Uterus (tissue), 4 donors: ENCODE results near the gene EIF1AX. TPM values are rescaled to one million over a fixed set of nuclear protein-coding genes. Genes with fewer than 3 reads are reported as not detected.
"Not testable (repeated sequence)": the region's sequence is repeated elsewhere in the genome, so short reads cannot be mapped to it uniquely, and the experiment has no call there.

Experiments
- DNase-seq, 2 donors: peaks; one replicate each; pipeline ENCODE4 v3.0.0-alpha.2; 2019 to 2020
- H3K27ac ChIP-seq, 2 donors: fragments of 200-600 bp; sonication (generic); 1 replicate in 1 of 2; 2 replicates in 1 of 2; pipeline ENCODE4 v1.5.1; 2016 to 2018
- H3K27me3 ChIP-seq, 2 donors: fragments of 200-600 bp; sonication (generic); one replicate each; pipeline ENCODE4 v1.5.1; 2018 to 2019; ENCODE audit warnings: control low read depth in 1 of 2
- H3K36me3 ChIP-seq, 2 donors: fragments of 200-600 bp; sonication (generic); one replicate each; pipeline ENCODE4 v1.5.1; 2019; ENCODE audit warnings: control low read depth in 1 of 2
- H3K4me1 ChIP-seq, 2 donors: fragments of 200-600 bp; sonication (generic); one replicate each; pipeline ENCODE4 v1.5.1; 2018 to 2019; ENCODE audit warnings: control low read depth in 1 of 2
- H3K4me3 ChIP-seq, 2 donors: fragments of 200-600 bp; sonication (generic); 1 replicate in 1 of 2; 2 replicates in 1 of 2; pipeline ENCODE4 v1.5.1; 2018 to 2019; ENCODE audit warnings: mild to moderate bottlenecking in 1 of 2
- H3K9me3 ChIP-seq, 2 donors: fragments of 200-600 bp; sonication (generic); one replicate each; pipeline ENCODE4 v1.5.1; 2019; ENCODE audit warnings: control low read depth in 1 of 2
- POLR2A ChIP-seq, 2 donors: fragments of 450-650 bp; IDR thresholded peaks; one replicate each; pipeline ENCODE4 v1.6.1; 2016; ENCODE audit warnings: antibody characterized with exemption in 2 of 2, mild to moderate bottlenecking in 1 of 2, moderate library complexity in 1 of 2
- intact Hi-C: fragments of 100-400 bp; cut with DNase I; formaldehyde crosslinking; loops from one replicate; pipeline ENCODE4 v1.15.1; 2023; ENCODE audit warnings: low total_unique reads
- total RNA-seq, 4 donors: library from RNA; depleted of rRNA in 3 of 4; stranded (reverse); fragments of >200 nt in 3 of 4; gene quantifications; one replicate each; pipeline versions ENCODE4 v1.1.0 to v1.2.4, GENCODE V29; 2014 to 2023
- TF ChIP-seq, protein P1 (sequence below), 4 experiments: fragments of 200-600 bp in 2 of 4; fragments of 450-650 bp in 2 of 4; sonication (generic) in 2 of 4; IDR thresholded peaks; one replicate each; pipeline ENCODE4 v1.5.1; 2016 to 2019; ENCODE audit warnings: antibody characterized with exemption in 4 of 4, mild to moderate bottlenecking in 2 of 4, moderate library complexity in 1 of 4
- donor health status: DM: yes; HTN: yes; CAD: no.

EIF1AX gene
- total RNA-seq, 4 donors from 2014 or later: 34.1 to 91.7 (median 80.2) TPM

DNA sequence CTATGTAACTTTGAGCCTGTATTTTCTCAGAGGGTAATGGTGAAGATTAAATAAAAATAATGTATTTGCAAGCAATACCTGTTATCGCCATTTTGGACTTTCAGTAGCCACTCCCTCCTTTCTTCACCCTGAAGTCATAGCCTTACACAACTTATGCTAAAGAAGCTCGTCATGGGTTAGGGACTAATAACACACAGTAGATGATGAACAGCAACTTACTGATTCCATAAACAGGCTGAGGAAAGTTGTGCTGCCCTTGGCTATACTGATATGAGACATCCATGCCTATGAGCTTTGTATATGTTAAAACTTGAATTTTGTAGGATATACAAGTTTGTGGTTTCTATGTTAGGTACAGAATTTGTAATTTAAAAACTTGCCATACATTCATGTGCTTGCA lies 31.7 kb upstream of the EIF1AX start:
- no peak overlapping the region for H3K27ac ChIP-seq
- no peaks in the 10 kb centered on the region for H3K4me1 ChIP-seq
- no peaks in the 10 kb centered on the region for H3K9me3 ChIP-seq
- no peaks in the 10 kb centered on the region for H3K36me3 ChIP-seq
- no peak overlapping the region for H3K4me3 ChIP-seq
- no peak for TF ChIP-seq POLR2A (IDR thresholded peaks at IDR 0.05)
- H3K27me3 ChIP-seq: no peaks in the 10 kb centered on the region
- no peak for DNase-seq
- intact Hi-C loops: no loop called here

DNA sequence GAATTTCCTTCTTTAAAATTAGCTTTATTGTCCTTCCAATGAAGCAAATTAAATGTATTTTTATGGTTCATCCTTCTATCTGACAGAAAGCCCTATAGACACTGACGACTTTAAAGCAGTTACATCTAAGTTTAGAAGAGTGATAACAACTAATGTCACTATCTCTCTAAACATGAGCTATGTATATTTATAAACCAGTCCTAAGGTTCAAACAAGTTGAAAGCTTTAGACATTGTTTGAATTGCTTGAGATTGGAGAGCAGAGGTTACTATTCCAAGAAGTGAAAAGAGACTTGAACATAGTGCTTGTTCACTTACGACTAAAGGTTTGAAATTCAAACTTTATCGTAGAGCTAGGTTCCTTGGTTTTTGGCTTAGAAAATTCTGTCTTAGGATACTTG lies 30.2 kb upstream of the EIF1AX start:
- no peak for DNase-seq
- no peaks in the 10 kb centered on the region for H3K4me1 ChIP-seq
- no peak overlapping the region for H3K4me3 ChIP-seq
- TF ChIP-seq POLR2A (IDR thresholded peaks at IDR 0.05): no peak
- TF ChIP-seq, protein P1, sequence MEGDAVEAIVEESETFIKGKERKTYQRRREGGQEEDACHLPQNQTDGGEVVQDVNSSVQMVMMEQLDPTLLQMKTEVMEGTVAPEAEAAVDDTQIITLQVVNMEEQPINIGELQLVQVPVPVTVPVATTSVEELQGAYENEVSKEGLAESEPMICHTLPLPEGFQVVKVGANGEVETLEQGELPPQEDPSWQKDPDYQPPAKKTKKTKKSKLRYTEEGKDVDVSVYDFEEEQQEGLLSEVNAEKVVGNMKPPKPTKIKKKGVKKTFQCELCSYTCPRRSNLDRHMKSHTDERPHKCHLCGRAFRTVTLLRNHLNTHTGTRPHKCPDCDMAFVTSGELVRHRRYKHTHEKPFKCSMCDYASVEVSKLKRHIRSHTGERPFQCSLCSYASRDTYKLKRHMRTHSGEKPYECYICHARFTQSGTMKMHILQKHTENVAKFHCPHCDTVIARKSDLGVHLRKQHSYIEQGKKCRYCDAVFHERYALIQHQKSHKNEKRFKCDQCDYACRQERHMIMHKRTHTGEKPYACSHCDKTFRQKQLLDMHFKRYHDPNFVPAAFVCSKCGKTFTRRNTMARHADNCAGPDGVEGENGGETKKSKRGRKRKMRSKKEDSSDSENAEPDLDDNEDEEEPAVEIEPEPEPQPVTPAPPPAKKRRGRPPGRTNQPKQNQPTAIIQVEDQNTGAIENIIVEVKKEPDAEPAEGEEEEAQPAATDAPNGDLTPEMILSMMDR (IDR thresholded peaks at IDR 0.05): no peak
- H3K9me3 ChIP-seq: no peaks in the 10 kb centered on the region
- H3K36me3 ChIP-seq: no peaks in the 10 kb centered on the region
- no peaks in the 10 kb centered on the region for H3K27me3 ChIP-seq
- intact Hi-C loops: no loop called here
- no peak overlapping the region for H3K27ac ChIP-seq

DNA sequence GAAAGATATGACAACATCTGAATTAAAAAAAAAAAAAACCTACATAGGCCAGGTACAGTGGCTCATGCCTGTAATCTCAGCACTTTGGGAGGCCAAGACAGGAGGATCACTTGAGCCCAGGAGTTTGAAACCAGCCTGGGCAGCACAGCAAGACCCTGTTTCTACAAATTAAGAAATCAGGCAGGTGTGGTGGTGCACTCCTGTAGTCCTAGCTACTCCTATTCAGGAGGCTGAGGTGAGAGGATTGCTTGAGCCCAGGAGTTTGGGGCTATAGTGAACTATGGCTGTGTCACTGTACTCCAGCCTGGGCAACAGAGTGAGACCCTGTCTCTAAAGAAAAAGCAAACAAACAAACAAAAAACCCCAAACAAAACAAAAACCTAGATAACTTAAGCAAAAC lies 20.9 kb upstream of the EIF1AX start:
- H3K4me3 ChIP-seq, H3K36me3 ChIP-seq, DNase-seq, H3K4me1 ChIP-seq, H3K27ac ChIP-seq, H3K9me3 ChIP-seq, H3K27me3 ChIP-seq, intact Hi-C loops: not testable (repeated sequence)

DNA sequence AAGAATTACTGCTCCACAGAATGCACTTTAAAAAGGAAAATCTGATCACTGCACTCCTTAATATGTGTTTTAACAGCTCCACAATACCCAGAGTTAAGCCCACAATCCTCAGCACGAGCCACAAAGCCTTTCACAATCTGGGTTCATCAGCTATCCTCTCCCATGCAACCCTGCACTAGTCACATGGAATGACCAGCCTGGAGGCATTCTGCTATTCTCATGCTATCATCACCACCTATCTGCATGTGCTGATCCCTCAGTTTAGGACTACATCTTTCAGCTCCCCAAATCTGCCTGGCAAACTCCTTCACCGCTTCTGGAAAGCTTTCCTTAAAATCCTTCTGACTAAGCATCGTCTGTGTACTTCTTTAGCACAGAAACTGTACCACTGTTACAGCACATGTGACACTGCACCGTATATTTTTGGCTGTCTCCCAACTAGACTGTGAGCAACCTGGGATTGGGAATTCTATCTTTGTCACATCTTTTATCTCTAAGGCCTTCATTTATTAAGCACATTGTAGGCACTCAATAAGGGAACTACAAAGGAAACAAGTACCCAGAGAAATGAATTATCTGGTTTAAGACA lies 18.3 kb upstream of the EIF1AX start:
- Histone ChIP-seq H3K27ac (no peak overlapping the region), H3K36me3 (no peaks in the 10 kb centered on the region), H3K4me1 (no peaks in the 10 kb centered on the region), H3K4me3 (no peak overlapping the region), H3K9me3 (no peaks in the 10 kb centered on the region), H3K27me3 (peaks cover 0 to 2% of the 10 kb centered on the region in 2 donors)
- DNase-seq: no peak
- intact Hi-C loops: no loop called here
- TF ChIP-seq POLR2A (IDR thresholded peaks at IDR 0.05): no peak
- TF ChIP-seq, protein P1 (IDR thresholded peaks at IDR 0.05): no peak

DNA sequence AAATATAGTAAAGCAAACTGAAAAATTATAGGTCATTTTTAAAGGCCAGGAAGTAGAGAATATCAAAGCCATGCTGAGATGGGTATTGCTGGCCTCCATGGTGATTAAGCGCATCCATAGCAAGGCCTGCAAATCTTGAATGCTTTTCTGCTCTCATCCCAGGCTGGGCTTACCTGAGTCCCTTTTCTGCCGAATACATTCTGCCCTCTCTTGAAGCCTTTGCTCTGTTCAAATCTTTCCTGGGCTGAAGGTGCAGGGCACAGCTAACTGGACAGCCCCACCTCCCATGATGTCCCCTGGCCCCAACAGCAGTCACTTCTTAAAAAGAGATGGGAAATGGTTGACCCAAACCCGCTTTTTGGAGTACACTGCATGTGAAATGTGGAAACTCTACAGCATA lies 10.1 kb upstream of the EIF1AX start:
- Histone ChIP-seq H3K36me3 (no peaks in the 10 kb centered on the region), H3K9me3 (no peaks in the 10 kb centered on the region), H3K4me3 (no peak overlapping the region), H3K4me1 (no peaks in the 10 kb centered on the region), H3K27ac (no peak overlapping the region), H3K27me3 (peaks cover 0 to 7% of the 10 kb centered on the region in 2 donors)
- no peak for DNase-seq
- TF ChIP-seq POLR2A (IDR thresholded peaks at IDR 0.05): no peak
- TF ChIP-seq, protein P1 (IDR thresholded peaks at IDR 0.05): no peak
- intact Hi-C loops: no loop called here

DNA sequence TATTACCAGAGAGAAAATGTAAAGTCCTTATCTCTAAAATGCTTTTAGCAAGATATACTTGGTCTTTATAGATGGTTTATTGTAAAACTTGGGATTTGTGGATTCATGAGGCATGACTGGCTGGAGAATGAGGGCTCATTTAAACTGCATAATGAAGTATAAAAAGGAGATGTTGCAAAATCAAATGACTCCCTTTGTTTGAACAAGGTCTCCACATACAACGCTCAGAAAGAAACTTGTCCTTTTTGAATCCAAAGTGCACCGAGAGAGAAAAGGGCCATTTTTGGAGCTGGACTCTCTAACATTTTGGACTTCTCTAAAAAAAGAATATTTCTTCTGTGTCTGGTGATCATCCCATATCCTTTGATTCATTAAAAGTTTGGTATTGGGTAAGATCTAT lies 7.7 kb upstream of the EIF1AX start:
- no peaks in the 10 kb centered on the region for H3K4me1 ChIP-seq
- peaks cover 0 to 3% of the 10 kb centered on the region in 2 donors for H3K27me3 ChIP-seq
- DNase-seq: no peak
- no peak overlapping the region for H3K4me3 ChIP-seq
- no peaks in the 10 kb centered on the region for H3K9me3 ChIP-seq
- TF ChIP-seq POLR2A (IDR thresholded peaks at IDR 0.05): no peak
- TF ChIP-seq, protein P1 (IDR thresholded peaks at IDR 0.05): no peak
- no peak overlapping the region for H3K27ac ChIP-seq
- H3K36me3 ChIP-seq: no peaks in the 10 kb centered on the region
- intact Hi-C loops: no loop called here
